Effector CD4-positive, alpha-beta T cell (primary cell): Measurements from ENCODE around the gene CCDC78.
A peak's percentile ranks its signal among the peaks of the same experiment; 100 is the strongest.

ENCODE experiments used
- DNase-seq: peaks from one replicate; pipeline ENCODE4 v3.0.0-alpha.2; 2020

The CCDC78 gene

GRCh38 chr16:709566-710499 lies 16.4 kb downstream of the CCDC78 start:
- DNase-seq: no peak

GRCh38 chr16:708959-709358 lies 17.3 kb downstream of the CCDC78 start:
- DNase-seq: no peak

GRCh38 chr16:708019-708418 lies 18.2 kb downstream of the CCDC78 start:
- no peak for DNase-seq

DNA sequence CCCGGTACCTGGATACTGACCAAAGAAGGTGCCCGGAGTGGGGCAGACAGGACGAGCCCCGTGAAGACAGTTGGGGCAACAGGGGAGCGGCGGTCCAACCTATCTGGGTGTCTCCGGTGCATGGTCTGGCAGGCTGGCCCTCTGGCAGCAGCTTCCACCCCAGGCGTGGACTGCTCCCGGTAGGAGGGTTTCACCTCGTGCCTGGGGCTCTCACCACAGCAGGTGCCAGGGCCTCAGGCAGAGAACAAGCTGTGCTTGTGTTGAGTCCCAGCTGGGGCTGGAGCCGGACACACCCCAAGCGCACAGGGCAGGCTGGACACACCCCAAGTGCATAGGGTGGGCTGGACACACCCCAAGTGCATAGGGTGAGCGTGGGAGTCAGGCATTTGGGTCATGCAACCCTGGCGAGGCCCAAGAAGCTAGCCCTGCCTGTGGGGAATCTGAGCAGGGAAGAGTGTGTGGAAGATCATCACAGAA lies 19.1 kb downstream of the CCDC78 start:
- DNase-seq: no peak

GRCh38 chr16:706189-707061 lies 19.8 kb downstream of the CCDC78 start:
- no peak for DNase-seq

GRCh38 chr16:705431-706188 lies 20.6 kb downstream of the CCDC78 start, which contains the start of gene FBXL16:
TSS of gene FBXL16 (minus strand) at chr16:705801. CDS start at chr16:697405, 8,396 bp downstream.
- no peak for DNase-seq

DNA sequence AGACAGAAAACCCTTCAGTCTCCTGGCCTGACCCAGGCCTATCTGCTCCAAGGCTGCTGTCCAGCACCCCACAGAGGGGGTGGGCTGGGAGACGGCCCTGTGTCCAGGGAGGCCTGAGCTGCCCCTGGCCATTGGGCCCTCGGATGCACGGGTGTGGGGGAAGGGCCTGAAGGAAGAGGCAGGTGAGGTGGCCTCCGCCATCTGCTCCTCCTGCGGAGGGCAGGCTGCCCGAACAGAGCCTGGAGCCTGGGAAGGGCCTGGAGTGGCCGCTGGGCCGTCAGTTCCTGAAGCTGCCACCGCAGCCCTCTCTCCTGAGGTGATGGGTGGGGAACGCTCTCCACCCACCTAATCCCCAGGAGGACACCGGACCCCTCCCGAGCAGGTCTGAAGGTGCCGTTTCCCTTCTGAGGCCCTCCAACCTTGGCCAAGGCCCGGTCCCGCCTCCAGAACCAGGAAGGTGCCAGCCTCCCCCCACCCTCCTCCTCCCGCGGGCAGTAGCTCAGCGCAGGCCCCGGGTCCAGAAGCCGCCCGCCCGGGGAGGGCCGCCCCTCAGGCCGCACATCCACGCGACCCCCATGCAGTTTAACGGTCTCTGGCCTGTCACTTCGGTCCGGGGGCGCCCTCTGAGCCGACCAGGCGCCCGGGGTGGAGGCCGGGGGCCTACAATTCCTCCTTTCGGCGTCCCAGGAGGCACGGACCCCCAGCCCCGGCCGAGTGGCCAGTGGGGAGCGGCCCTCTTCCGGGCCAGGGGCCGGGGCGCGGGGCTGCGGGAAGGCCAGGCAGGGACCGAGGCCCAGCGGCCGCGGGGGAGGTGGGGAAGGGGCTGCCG lies 21.5 kb downstream of the CCDC78 start:
- no peak for DNase-seq

DNA sequence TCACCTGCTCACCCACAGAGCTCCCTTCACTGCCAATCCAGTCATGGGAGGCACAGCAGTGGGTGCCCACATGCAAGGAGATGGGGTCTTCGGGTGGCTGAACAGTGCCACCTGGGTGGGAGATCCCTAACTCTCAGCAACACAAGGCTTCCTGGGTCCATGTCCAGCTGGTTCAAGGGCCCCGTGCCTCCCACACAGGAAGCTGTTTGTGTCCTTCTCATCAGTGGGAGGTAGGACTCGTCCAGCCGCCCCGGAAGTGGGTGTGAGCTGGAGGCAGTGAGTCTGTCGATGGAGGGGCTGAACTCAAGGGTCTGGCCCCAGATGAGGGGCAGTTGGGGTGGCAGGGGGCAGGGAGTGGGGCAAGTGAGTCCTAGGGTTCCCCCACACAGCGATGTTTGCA lies 22.2 kb downstream of the CCDC78 start:
- no peak for DNase-seq

GRCh38 chr16:703406-703805 lies 22.8 kb downstream of the CCDC78 start:
- no peak for DNase-seq

DNA sequence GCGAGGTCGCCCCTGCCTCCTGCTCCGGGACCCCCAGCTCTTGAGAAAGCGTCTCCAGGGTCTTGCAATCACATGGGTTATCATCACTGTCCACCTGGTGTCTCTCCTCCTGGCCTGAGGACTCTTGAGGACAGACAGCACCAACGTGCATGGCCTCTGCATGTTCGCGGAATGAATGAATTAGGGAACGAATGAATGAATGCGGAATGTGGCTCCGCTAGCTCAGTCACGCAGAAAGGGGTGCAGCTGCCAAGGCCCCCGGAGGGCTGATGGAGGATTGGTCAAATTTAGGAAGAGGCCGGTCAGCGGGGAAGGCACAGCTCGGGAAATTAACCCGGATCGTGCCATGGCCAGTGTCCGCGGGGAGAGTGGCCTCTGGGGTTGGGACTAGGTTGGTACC lies 23.9 kb downstream of the CCDC78 start:
- no peak for DNase-seq

GRCh38 chr16:700684-701584 lies 25.3 kb downstream of the CCDC78 start:
- peak; percentile 42 for DNase-seq

- DNase-seq: no peak
Measured at GRCh38 chr16:698911-699671, 27.2 kb downstream of the CCDC78 start.

GRCh38 chr16:695355-696089 lies 30.7 kb downstream of the CCDC78 start:
- peak; percentile 53 for DNase-seq

GRCh38 chr16:694863-695354 lies 31.3 kb downstream of the CCDC78 start:
- no peak for DNase-seq

DNA sequence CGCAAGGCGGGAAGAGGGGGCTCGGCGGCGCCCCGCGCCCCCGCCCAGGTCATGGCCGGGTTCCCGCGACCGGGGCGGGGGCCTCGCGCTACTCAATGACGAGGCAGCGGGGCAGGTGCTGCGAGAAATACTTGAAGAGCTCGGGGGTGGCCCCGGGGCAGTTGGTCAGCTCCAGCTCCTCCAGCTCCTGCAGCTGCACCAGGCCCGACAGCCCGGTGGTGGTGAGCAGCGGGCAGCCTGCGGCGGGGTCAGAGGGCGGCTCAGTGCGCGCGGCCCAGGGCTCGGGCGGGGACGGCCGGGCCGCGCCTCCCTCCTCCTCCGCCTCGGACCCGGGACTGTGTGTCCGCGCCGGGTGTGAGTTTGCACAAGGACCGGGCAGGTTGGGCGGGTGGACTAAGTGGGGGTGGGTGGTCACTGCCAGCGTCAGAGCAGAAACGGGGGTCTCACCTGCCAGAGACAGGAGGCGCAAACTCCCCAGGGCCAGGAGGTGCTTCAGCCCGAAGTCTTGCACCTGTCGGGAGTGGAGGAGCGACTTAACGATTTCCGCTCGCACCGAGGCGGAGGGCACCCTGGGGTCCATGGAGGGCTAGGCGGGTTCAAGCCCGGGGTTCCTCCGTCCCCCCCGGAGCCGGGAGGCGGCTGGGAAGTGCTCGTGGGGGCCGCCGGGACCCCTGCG lies 31.9 kb downstream of the CCDC78 start:
- DNase-seq: no peak

GRCh38 chr16:693766-694165 lies 32.5 kb downstream of the CCDC78 start:
- no peak for DNase-seq

DNA sequence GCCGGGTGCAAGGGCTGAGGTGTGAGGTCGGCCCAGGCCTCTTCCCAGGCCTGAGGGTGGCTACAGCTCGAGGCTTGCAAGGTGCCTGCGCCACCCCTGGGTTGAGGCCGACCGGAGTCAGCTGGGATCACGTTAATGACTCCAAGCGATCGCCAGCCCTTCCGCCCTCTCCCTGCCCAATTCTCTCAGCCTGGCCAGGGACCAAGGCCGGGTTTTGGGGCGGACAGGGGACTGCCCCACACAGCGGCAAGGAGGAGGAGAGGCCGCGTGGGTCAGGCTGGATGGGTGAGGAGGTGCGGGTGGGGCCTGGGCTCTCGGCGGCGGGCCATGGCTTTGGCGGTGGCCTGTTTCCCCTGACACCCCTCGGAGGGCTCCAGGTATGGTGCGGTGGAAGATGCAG lies 32.9 kb downstream of the CCDC78 start:
- DNase-seq: no peak
